Fibroblast of gingiva (primary cell): ENCODE results near the gene INTS7.
"Not testable (repeated sequence)": the region's sequence is repeated elsewhere in the genome, so short reads cannot be mapped to it uniquely, and the experiment has no call there.

Experiments
- DNase-seq: peaks from one replicate; pipeline ENCODE4 v3.0.0-alpha.2; 2011; ENCODE audit warnings: low read depth

The INTS7 gene

GRCh38 chr1:211933946-211934714 is 101.2 kb downstream of the INTS7 start:
- DNase-seq = no peak

- no peak for DNase-seq
Measured at GRCh38 chr1:211932933-211933254, 102.5 kb downstream of the INTS7 start.

GRCh38 chr1:211932231-211932932 is 103.0 kb downstream of the INTS7 start:
- DNase-seq = no peak

- DNase-seq = no peak
Measured at GRCh38 chr1:211929683-211930082, 105.7 kb downstream of the INTS7 start.

- peak; percentile 37 for DNase-seq
Measured at GRCh38 chr1:211928993-211929637, 106.2 kb downstream of the INTS7 start.

GRCh38 chr1:211928290-211928801 is 107.0 kb downstream of the INTS7 start:
- no peak for DNase-seq

- DNase-seq = no peak
Measured at GRCh38 chr1:211925016-211925415, 110.3 kb downstream of the INTS7 start.

GRCh38 chr1:211924256-211924655 is 111.1 kb downstream of the INTS7 start:
- no peak for DNase-seq

GRCh38 chr1:211923095-211923494 is 112.3 kb downstream of the INTS7 start:
- DNase-seq = no peak

- no peak for DNase-seq
Measured at GRCh38 chr1:211921579-211922095, 113.7 kb downstream of the INTS7 start.

- DNase-seq = peak; percentile 53
Measured at GRCh38 chr1:211920602-211921226, 114.6 kb downstream of the INTS7 start.

GRCh38 chr1:211920141-211920572 is 115.2 kb downstream of the INTS7 start:
- peak; percentile 90 for DNase-seq

- no peak for DNase-seq
Measured at GRCh38 chr1:211918843-211919414, 116.4 kb downstream of the INTS7 start.

GRCh38 chr1:211916458-211916857 is 118.9 kb downstream of the INTS7 start:
- DNase-seq = not testable (repeated sequence)

- no peak for DNase-seq
Measured at GRCh38 chr1:211915924-211916323, 119.4 kb downstream of the INTS7 start.

GRCh38 chr1:211912844-211913432 is 122.4 kb downstream of the INTS7 start:
- no peak for DNase-seq

- DNase-seq = no peak
Measured at GRCh38 chr1:211912038-211912437, 123.3 kb downstream of the INTS7 start.

GRCh38 chr1:211910913-211911485 is 124.4 kb downstream of the INTS7 start:
- no peak for DNase-seq

GRCh38 chr1:211910113-211910884 is 125.1 kb downstream of the INTS7 start:
- DNase-seq = no peak

- no peak for DNase-seq
Measured at GRCh38 chr1:211909395-211909794, 126.0 kb downstream of the INTS7 start.
